ENCODE measurements around the gene TEX22.

GRCh38 chr14:105419195-105420091 is 21.1 kb downstream of the TEX22 start, which contains the start of gene MTA1:
- TF ChIP-seq CTCF (IDR thresholded peaks at IDR 0.05) (no peak), POLR2A (IDR thresholded peaks at IDR 0.05) (no peak)

All from esophagus squamous epithelium (tissue), 4 donors.